NB4 (cell line): ENCODE results near the gene RPAP3.

ENCODE experiments used
- POLR2A ChIP-seq: IDR thresholded peaks from 2 replicates; pipeline ENCODE4 v1.6.1; 2011; ENCODE audit warnings: mild to moderate bottlenecking; ENCODE audit not compliant: insufficient read length; ENCODE audit errors: extremely low read depth
- TF ChIP-seq, protein P1 (sequence below): IDR thresholded peaks from one replicate; pipeline ENCODE4 v1.5.1; 2012; ENCODE audit warnings: low read depth, low read length

GRCh38 chr12:47730341-47730744 lies 24.5 kb upstream of the RPAP3 start:
- TF ChIP-seq, protein P1, sequence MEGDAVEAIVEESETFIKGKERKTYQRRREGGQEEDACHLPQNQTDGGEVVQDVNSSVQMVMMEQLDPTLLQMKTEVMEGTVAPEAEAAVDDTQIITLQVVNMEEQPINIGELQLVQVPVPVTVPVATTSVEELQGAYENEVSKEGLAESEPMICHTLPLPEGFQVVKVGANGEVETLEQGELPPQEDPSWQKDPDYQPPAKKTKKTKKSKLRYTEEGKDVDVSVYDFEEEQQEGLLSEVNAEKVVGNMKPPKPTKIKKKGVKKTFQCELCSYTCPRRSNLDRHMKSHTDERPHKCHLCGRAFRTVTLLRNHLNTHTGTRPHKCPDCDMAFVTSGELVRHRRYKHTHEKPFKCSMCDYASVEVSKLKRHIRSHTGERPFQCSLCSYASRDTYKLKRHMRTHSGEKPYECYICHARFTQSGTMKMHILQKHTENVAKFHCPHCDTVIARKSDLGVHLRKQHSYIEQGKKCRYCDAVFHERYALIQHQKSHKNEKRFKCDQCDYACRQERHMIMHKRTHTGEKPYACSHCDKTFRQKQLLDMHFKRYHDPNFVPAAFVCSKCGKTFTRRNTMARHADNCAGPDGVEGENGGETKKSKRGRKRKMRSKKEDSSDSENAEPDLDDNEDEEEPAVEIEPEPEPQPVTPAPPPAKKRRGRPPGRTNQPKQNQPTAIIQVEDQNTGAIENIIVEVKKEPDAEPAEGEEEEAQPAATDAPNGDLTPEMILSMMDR, result no peak
- TF ChIP-seq POLR2A, result no peak
